NOMO-1 (cell line): ENCODE results near the gene TEN1.

Source experiments
- DNase-seq, 2 experiments: peaks; one replicate each; lab custom pipeline; 2025; ENCODE audit not compliant: unreplicated experiment in 2 of 2; lab: John Stamatoyannopoulos, UW

Gene TEN1

GRCh38 chr17:76005263-76006149 is 26.5 kb downstream of the TEN1 start:
- DNase-seq: peak; percentile 57 to 67

- DNase-seq: no peak
Observed at GRCh38 chr17:76007131-76007849, 28.2 kb downstream of the TEN1 start.

- no peak for DNase-seq
Observed at GRCh38 chr17:76007850-76008165, 28.8 kb downstream of the TEN1 start.

- no peak for DNase-seq
Observed at GRCh38 chr17:76008208-76008607, 29.2 kb downstream of the TEN1 start.

- no peak for DNase-seq
Observed at GRCh38 chr17:76008630-76009425, 29.8 kb downstream of the TEN1 start.

- no peak for DNase-seq
Observed at GRCh38 chr17:76009447-76009846, 30.4 kb downstream of the TEN1 start.

- DNase-seq: no peak
Observed at GRCh38 chr17:76009969-76010661, 31.1 kb downstream of the TEN1 start.

- no peak for DNase-seq
Observed at GRCh38 chr17:76011951-76012350, 32.9 kb downstream of the TEN1 start.

- no peak for DNase-seq
Observed at GRCh38 chr17:76013377-76013932, 34.4 kb downstream of the TEN1 start.

- DNase-seq: peak; percentile 65 to 76
Observed at GRCh38 chr17:76014100-76014924, 35.3 kb downstream of the TEN1 start.

- no peak for DNase-seq
Observed at GRCh38 chr17:76014925-76015261, 35.9 kb downstream of the TEN1 start.

GRCh38 chr17:76017481-76018339 is 38.7 kb downstream of the TEN1 start:
- no peak for DNase-seq

GRCh38 chr17:76018340-76018680 is 39.3 kb downstream of the TEN1 start:
- no peak for DNase-seq

- DNase-seq: no peak
Observed at GRCh38 chr17:76018801-76019200, 39.8 kb downstream of the TEN1 start.

- no peak for DNase-seq
Observed at GRCh38 chr17:76019833-76020467, 40.9 kb downstream of the TEN1 start.

GRCh38 chr17:76022285-76022684 is 43.2 kb downstream of the TEN1 start:
- no peak for DNase-seq

GRCh38 chr17:76022973-76023899 is 44.2 kb downstream of the TEN1 start:
- no peak for DNase-seq

GRCh38 chr17:76023900-76024237 is 44.8 kb downstream of the TEN1 start:
- no peak for DNase-seq
